ENCODE measurements around the gene ITGAD. TPM values are rescaled to one million over a fixed set of nuclear protein-coding genes. Genes with fewer than 3 reads are reported as not detected.

ITGAD gene
- total and polyA plus RNA-seq, 4 donors, result 0.04 to 3.6 (median 2.1) TPM

DNA sequence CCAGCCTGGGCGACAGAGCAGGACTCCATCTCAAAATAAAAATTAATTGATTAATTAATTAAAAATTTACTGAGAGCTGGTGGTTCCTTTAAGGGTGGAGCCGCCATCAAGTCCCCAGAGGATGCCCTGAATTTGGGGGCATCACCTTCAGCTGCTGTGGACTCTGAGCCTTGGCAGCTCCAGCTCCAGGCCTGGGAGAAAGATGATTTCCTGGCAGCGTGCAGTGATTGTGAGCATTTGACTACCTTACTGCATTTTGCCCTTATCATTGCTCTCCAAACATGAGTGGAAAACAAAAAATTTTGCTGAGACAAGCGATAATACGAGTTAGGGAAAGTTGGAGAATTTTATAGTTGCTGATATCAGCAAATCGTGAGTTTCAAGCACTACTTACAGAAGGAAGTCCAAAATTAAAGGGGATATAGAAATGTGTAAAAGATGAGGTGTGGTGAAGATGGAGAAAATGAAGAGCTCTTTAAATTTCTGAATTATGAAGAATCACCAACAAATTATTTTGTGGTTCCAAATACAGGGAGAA lies 2.6 kb upstream of the ITGAD start:
- TF ChIP-seq RAD21 (IDR thresholded peaks at IDR 0.05) (no peak), HNF4A (conservative IDR thresholded peaks at IDR 0.05) (peak in 1 of 2 donors; percentile 33)
- TF ChIP-seq, protein P1, sequence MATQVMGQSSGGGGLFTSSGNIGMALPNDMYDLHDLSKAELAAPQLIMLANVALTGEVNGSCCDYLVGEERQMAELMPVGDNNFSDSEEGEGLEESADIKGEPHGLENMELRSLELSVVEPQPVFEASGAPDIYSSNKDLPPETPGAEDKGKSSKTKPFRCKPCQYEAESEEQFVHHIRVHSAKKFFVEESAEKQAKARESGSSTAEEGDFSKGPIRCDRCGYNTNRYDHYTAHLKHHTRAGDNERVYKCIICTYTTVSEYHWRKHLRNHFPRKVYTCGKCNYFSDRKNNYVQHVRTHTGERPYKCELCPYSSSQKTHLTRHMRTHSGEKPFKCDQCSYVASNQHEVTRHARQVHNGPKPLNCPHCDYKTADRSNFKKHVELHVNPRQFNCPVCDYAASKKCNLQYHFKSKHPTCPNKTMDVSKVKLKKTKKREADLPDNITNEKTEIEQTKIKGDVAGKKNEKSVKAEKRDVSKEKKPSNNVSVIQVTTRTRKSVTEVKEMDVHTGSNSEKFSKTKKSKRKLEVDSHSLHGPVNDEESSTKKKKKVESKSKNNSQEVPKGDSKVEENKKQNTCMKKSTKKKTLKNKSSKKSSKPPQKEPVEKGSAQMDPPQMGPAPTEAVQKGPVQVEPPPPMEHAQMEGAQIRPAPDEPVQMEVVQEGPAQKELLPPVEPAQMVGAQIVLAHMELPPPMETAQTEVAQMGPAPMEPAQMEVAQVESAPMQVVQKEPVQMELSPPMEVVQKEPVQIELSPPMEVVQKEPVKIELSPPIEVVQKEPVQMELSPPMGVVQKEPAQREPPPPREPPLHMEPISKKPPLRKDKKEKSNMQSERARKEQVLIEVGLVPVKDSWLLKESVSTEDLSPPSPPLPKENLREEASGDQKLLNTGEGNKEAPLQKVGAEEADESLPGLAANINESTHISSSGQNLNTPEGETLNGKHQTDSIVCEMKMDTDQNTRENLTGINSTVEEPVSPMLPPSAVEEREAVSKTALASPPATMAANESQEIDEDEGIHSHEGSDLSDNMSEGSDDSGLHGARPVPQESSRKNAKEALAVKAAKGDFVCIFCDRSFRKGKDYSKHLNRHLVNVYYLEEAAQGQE (IDR thresholded peaks at IDR 0.05), result peak; percentile 20
- WGBS, result 32% methylated on average over 6 of the region's 6 CpGs
- no peak overlapping the region for H3K4me3 ChIP-seq (ENCODE audit: low read depth in 1 of 3, low read length in 3 of 3)
- no peak for DNase-seq (ENCODE audit: low spot score)
- no peak overlapping the region for H3K27ac ChIP-seq (ENCODE audit: low read depth in 1 of 2, low read length in 2 of 2)
- no peaks in the 10 kb centered on the region for H3K36me3 ChIP-seq (ENCODE audit: control insufficient read depth in 4 of 4, insufficient read depth in 3 of 4, low read depth in 1 of 4, low read length in 3 of 4)
- no peak overlapping the region for H3K9ac ChIP-seq (ENCODE audit: low read depth in 1 of 2, low read length in 2 of 2)
- no peaks in the 10 kb centered on the region for H3K27me3 ChIP-seq (ENCODE audit: control insufficient read depth in 4 of 4, insufficient read depth in 4 of 4, low read length in 3 of 4)
- peaks cover 0 to 4% (median 0%) of the 10 kb centered on the region in 4 donors for H3K4me1 ChIP-seq (ENCODE audit: control insufficient read depth in 4 of 4, insufficient read depth in 4 of 4, low read length in 3 of 4)
- peaks cover 0 to 3% (median 0%) of the 10 kb centered on the region in 4 donors for H3K9me3 ChIP-seq (ENCODE audit: control insufficient read depth in 4 of 4, low read length in 3 of 4)

DNA sequence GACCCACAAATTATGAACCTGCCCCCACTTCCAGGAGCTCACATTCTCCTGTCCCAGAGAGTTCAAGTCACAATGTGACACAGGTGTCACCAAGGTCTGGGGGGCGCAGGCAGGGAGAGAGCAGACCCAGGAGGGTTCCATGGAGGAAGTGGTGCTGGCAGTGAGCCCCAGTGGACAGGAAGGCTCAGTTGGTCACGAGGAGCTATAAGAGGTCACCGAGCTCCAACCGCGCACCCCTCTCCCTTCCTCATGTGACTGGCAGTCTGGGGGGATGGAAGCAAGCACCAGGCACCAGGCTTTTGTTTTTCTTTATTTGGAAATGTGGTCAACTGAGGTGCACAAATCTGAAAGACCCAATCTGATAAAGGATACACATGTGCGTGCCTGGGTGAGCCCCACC lies 2.5 kb downstream of the ITGAD start:
- Histone ChIP-seq H3K4me1 (ENCODE audit: control insufficient read depth in 4 of 4, insufficient read depth in 4 of 4, low read length in 3 of 4) (no peaks in the 10 kb centered on the region), H3K27ac (ENCODE audit: low read depth in 1 of 2, low read length in 2 of 2) (no peak overlapping the region), H3K9me3 (ENCODE audit: control insufficient read depth in 4 of 4, low read length in 3 of 4) (peaks cover 0 to 3% (median 0%) of the 10 kb centered on the region in 4 donors), H3K9ac (ENCODE audit: low read depth in 1 of 2, low read length in 2 of 2) (no peak overlapping the region), H3K36me3 (ENCODE audit: control insufficient read depth in 4 of 4, insufficient read depth in 3 of 4, low read depth in 1 of 4, low read length in 3 of 4) (no peaks in the 10 kb centered on the region), H3K27me3 (ENCODE audit: control insufficient read depth in 4 of 4, insufficient read depth in 4 of 4, low read length in 3 of 4) (no peaks in the 10 kb centered on the region), H3K4me3 (ENCODE audit: low read depth in 1 of 3, low read length in 3 of 3) (no peak overlapping the region)
- TF ChIP-seq, protein P2, sequence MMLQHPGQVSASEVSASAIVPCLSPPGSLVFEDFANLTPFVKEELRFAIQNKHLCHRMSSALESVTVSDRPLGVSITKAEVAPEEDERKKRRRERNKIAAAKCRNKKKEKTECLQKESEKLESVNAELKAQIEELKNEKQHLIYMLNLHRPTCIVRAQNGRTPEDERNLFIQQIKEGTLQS (IDR thresholded peaks at IDR 0.05), result no peak
- TF ChIP-seq EGR1 (IDR thresholded peaks at IDR 0.05; ENCODE audit: low read depth in 2 of 2) (no peak), NR2F2 (IDR thresholded peaks at IDR 0.05) (no peak), SP1 (IDR thresholded peaks at IDR 0.05) (no peak), HNF4G (IDR thresholded peaks at IDR 0.05) (no peak), FOXA2 (IDR thresholded peaks at IDR 0.05) (no peak), HNF4A (conservative IDR thresholded peaks at IDR 0.05) (no peak), RAD21 (IDR thresholded peaks at IDR 0.05) (no peak), YY1 (IDR thresholded peaks at IDR 0.05) (no peak), GABPA (IDR thresholded peaks at IDR 0.05 in 1 of 2, conservative IDR thresholded peaks at IDR 0.05 in 1 of 2) (no peak), JUND (IDR thresholded peaks at IDR 0.05) (no peak), TAF1 (conservative IDR thresholded peaks at IDR 0.05) (no peak)
- TF ChIP-seq, protein P3, sequence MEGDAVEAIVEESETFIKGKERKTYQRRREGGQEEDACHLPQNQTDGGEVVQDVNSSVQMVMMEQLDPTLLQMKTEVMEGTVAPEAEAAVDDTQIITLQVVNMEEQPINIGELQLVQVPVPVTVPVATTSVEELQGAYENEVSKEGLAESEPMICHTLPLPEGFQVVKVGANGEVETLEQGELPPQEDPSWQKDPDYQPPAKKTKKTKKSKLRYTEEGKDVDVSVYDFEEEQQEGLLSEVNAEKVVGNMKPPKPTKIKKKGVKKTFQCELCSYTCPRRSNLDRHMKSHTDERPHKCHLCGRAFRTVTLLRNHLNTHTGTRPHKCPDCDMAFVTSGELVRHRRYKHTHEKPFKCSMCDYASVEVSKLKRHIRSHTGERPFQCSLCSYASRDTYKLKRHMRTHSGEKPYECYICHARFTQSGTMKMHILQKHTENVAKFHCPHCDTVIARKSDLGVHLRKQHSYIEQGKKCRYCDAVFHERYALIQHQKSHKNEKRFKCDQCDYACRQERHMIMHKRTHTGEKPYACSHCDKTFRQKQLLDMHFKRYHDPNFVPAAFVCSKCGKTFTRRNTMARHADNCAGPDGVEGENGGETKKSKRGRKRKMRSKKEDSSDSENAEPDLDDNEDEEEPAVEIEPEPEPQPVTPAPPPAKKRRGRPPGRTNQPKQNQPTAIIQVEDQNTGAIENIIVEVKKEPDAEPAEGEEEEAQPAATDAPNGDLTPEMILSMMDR (IDR thresholded peaks at IDR 0.05; ENCODE audit: low read depth, low read length, missing input control), result no peak
- TF ChIP-seq, protein P4, sequence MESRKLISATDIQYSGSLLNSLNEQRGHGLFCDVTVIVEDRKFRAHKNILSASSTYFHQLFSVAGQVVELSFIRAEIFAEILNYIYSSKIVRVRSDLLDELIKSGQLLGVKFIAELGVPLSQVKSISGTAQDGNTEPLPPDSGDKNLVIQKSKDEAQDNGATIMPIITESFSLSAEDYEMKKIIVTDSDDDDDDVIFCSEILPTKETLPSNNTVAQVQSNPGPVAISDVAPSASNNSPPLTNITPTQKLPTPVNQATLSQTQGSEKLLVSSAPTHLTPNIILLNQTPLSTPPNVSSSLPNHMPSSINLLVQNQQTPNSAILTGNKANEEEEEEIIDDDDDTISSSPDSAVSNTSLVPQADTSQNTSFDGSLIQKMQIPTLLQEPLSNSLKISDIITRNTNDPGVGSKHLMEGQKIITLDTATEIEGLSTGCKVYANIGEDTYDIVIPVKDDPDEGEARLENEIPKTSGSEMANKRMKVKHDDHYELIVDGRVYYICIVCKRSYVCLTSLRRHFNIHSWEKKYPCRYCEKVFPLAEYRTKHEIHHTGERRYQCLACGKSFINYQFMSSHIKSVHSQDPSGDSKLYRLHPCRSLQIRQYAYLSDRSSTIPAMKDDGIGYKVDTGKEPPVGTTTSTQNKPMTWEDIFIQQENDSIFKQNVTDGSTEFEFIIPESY (IDR thresholded peaks at IDR 0.05), result no peak
- TF ChIP-seq, protein P5, sequence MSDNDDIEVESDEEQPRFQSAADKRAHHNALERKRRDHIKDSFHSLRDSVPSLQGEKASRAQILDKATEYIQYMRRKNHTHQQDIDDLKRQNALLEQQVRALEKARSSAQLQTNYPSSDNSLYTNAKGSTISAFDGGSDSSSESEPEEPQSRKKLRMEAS (IDR thresholded peaks at IDR 0.05), result no peak
- WGBS, result 67% methylated on average over 6 of the region's 6 CpGs
- DNase-seq (ENCODE audit: low spot score), result no peak
